Activated CD4-positive, alpha-beta T cell treated with anti-CD3 and anti-CD28 coated beads, Interleukin-2, amount 50 U/mL, for 1 hour (primary cell): ENCODE data around the gene ERLIN1.

Experiments used
- DNase-seq: peaks from one replicate; pipeline ENCODE4 v3.0.0-alpha.2; 2020

The ERLIN1 gene

GRCh38 chr10:100185364-100186252, at the start of gene ERLIN1:
TSS of gene ERLIN1 (minus strand) at chr10:100186029. CDS start at chr10:100185626, 403 bp downstream.
- DNase-seq = peak; percentile 92

GRCh38 chr10:100232101-100232500, 46.3 kb upstream of the ERLIN1 start:
- no peak for DNase-seq

- no peak for DNase-seq
Observed at GRCh38 chr10:100229819-100230422, 44.1 kb upstream of the ERLIN1 start.

GRCh38 chr10:100223879-100224278, 38.0 kb upstream of the ERLIN1 start:
- DNase-seq = no peak

GRCh38 chr10:100222529-100222928, 36.7 kb upstream of the ERLIN1 start:
- DNase-seq = no peak

GRCh38 chr10:100216006-100216405, 30.2 kb upstream of the ERLIN1 start:
- DNase-seq = no peak

GRCh38 chr10:100209303-100209702, 23.5 kb upstream of the ERLIN1 start:
- no peak for DNase-seq

GRCh38 chr10:100208276-100208675, 22.4 kb upstream of the ERLIN1 start:
- DNase-seq = no peak

GRCh38 chr10:100204370-100204769, 18.5 kb upstream of the ERLIN1 start:
- no peak for DNase-seq

GRCh38 chr10:100201549-100201948, 15.7 kb upstream of the ERLIN1 start:
- DNase-seq = no peak

GRCh38 chr10:100194711-100195110, 8.9 kb upstream of the ERLIN1 start:
- no peak for DNase-seq

GRCh38 chr10:100192350-100192749, 6.5 kb upstream of the ERLIN1 start:
- DNase-seq = no peak

- no peak for DNase-seq
Observed at GRCh38 chr10:100186253-100187212, 704 bp upstream of the ERLIN1 start.

- no peak for DNase-seq
Observed at GRCh38 chr10:100184840-100185239, 989 bp downstream of the ERLIN1 start.

GRCh38 chr10:100184426-100184825, 1.4 kb downstream of the ERLIN1 start:
- no peak for DNase-seq

GRCh38 chr10:100183481-100183880, 2.3 kb downstream of the ERLIN1 start:
- DNase-seq = no peak

- DNase-seq = no peak
Observed at GRCh38 chr10:100182908-100183307, 2.9 kb downstream of the ERLIN1 start.

GRCh38 chr10:100182281-100182680, 3.5 kb downstream of the ERLIN1 start:
- no peak for DNase-seq

- DNase-seq = no peak
Observed at GRCh38 chr10:100175875-100176274, 10.0 kb downstream of the ERLIN1 start.

GRCh38 chr10:100174699-100175677, 10.8 kb downstream of the ERLIN1 start:
- no peak for DNase-seq

GRCh38 chr10:100173035-100173434, 12.8 kb downstream of the ERLIN1 start:
- no peak for DNase-seq

GRCh38 chr10:100172349-100172748, 13.5 kb downstream of the ERLIN1 start:
- no peak for DNase-seq
